HepG2 (cell line): ENCODE measurements around the gene ZFP69B. TPM values are rescaled to one million over a fixed set of nuclear protein-coding genes. Genes with fewer than 3 reads are reported as not detected.

Experiments
- ASH2L ChIP-seq: fragments of 300-600, 200-600 bp; sonication (generic); IDR thresholded peaks from 2 replicates; pipeline ENCODE4 v1.7.0; 2017; ENCODE audit warnings: low read depth, mild to moderate bottlenecking, moderate library complexity, mixed read lengths, low read length; ENCODE audit not compliant: insufficient read length
- ATF7-NPFF ChIP-seq: sonication (generic); formaldehyde crosslinking; IDR thresholded peaks from 2 replicates; pipeline ENCODE4 v1.8.1; 2023; ENCODE audit warnings: mild to moderate bottlenecking, low read depth, missing genetic modification reagents, moderate library complexity
- CC2D1A ChIP-seq: sonication (generic); formaldehyde crosslinking; IDR thresholded peaks from 2 replicates; pipeline ENCODE4 v1.8.1; 2023; ENCODE audit warnings: mild to moderate bottlenecking, missing genetic modification reagents
- FOXA3 ChIP-seq: IDR thresholded peaks from 2 replicates; pipeline ENCODE4 v1.6.1; 2016; ENCODE audit warnings: missing genetic modification reagents, missing compliant biosample characterization
- GABPB1 ChIP-seq: IDR thresholded peaks from 2 replicates; pipeline ENCODE4 v1.6.1; 2016; ENCODE audit warnings: mild to moderate bottlenecking, missing genetic modification reagents, moderate library complexity, missing compliant biosample characterization
- HDAC2 ChIP-seq: sonication (generic); formaldehyde crosslinking; IDR thresholded peaks from 2 replicates; pipeline ENCODE4 v1.4.0; 2020; ENCODE audit warnings: missing genetic modification reagents
- HMG20B ChIP-seq: conservative IDR thresholded peaks from 2 replicates; pipeline ENCODE4 v1.6.1; 2016; ENCODE audit warnings: missing genetic modification reagents, missing compliant biosample characterization
- KDM5A ChIP-seq: fragments of 200-600 bp; sonication (generic); IDR thresholded peaks from 2 replicates; pipeline ENCODE4 v1.7.0; 2018; ENCODE audit warnings: antibody characterized with exemption, mild to moderate bottlenecking, low read length, borderline replicate concordance
- NCOA5 ChIP-seq: sonication (generic); formaldehyde crosslinking; IDR thresholded peaks from 2 replicates; pipeline ENCODE4 v1.4.0; 2020; ENCODE audit warnings: missing genetic modification reagents
- NFATC3 ChIP-seq: sonication (generic); formaldehyde crosslinking; IDR thresholded peaks from 2 replicates; pipeline ENCODE4 v1.5.1; 2020; ENCODE audit warnings: mild to moderate bottlenecking, missing genetic modification reagents
- ZBTB1 ChIP-seq: sonication (generic); formaldehyde crosslinking; IDR thresholded peaks from 2 replicates; pipeline ENCODE4 v1.4.0; 2020; ENCODE audit warnings: missing genetic modification reagents, borderline replicate concordance
- ZBTB21 ChIP-seq: sonication (generic); formaldehyde crosslinking; IDR thresholded peaks from 2 replicates; pipeline ENCODE4 v1.4.0; 2020; ENCODE audit warnings: missing genetic modification reagents
- ZNF10 ChIP-seq: sonication (generic); formaldehyde crosslinking; IDR thresholded peaks from 2 replicates; pipeline ENCODE4 v1.4.0; 2020; ENCODE audit warnings: mild to moderate bottlenecking, low read depth, missing genetic modification reagents, borderline replicate concordance
- ZNF136 ChIP-seq: sonication (generic); formaldehyde crosslinking; IDR thresholded peaks from 2 replicates; pipeline ENCODE4 v1.8.1; 2022; ENCODE audit warnings: low read depth, mild to moderate bottlenecking, moderate library complexity, missing genetic modification reagents
- ZNF317 ChIP-seq: sonication (generic); formaldehyde crosslinking; IDR thresholded peaks from 2 replicates; pipeline ENCODE4 v1.5.0; 2020; ENCODE audit warnings: mild to moderate bottlenecking, missing genetic modification reagents
- ZNF329 ChIP-seq: sonication (generic); formaldehyde crosslinking; IDR thresholded peaks from 2 replicates; pipeline ENCODE4 v1.9.0; 2021; ENCODE audit warnings: low read depth, mild to moderate bottlenecking, missing genetic modification reagents
- ZNF484 ChIP-seq: sonication (generic); formaldehyde crosslinking; IDR thresholded peaks from 2 replicates; pipeline ENCODE4 v1.5.1; 2020; ENCODE audit warnings: mild to moderate bottlenecking, low read depth, missing genetic modification reagents, borderline replicate concordance
- ZNF546 ChIP-seq: sonication (generic); formaldehyde crosslinking; conservative IDR thresholded peaks from 2 replicates; pipeline ENCODE4 v1.8.1; 2023; ENCODE audit warnings: mild to moderate bottlenecking, missing genetic modification reagents
- ZNF563 ChIP-seq: sonication (generic); formaldehyde crosslinking; IDR thresholded peaks from 2 replicates; pipeline ENCODE4 v1.8.0; 2022; ENCODE audit warnings: mild to moderate bottlenecking, moderate library complexity, missing genetic modification reagents
- ZNF850 ChIP-seq: sonication (generic); formaldehyde crosslinking; conservative IDR thresholded peaks from 2 replicates; pipeline ENCODE4 v1.9.0; 2021; ENCODE audit warnings: mild to moderate bottlenecking, missing genetic modification reagents
- polyA plus RNA-seq, 8 experiments: library from polyadenylated mRNA; depleted of rRNA in 3 of 8; stranded (reverse) in 7 of 8; unstranded in 1 of 8; fragments of >200 nt; fragmentation: Illumina TruSeq in 4 of 8; extraction: Trizol in 4 of 8; gene quantifications; 2 replicates each; pipeline versions ENCODE4 v1.2.1 to v1.2.3, GENCODE V29; 2011 to 2016; ENCODE audit warnings: low read depth in 4 of 8, missing spikeins in 1 of 8, mixed read lengths in 1 of 8; ENCODE audit not compliant: insufficient read depth in 1 of 8
- total RNA-seq, 5 experiments: library from RNA; depleted of rRNA; stranded (reverse); fragments of >200 nt; fragmentation: Illumina TruSeq; extraction: Trizol; gene quantifications; 2 replicates each; pipeline ENCODE4 v1.2.3, GENCODE V29; 2016; ENCODE audit warnings: low read depth in 1 of 5
- TF ChIP-seq, protein P1 (sequence below): sonication (generic); formaldehyde crosslinking; IDR thresholded peaks from 2 replicates; pipeline ENCODE4 v1.5.0; 2020; ENCODE audit warnings: mild to moderate bottlenecking, missing genetic modification reagents
- TF ChIP-seq, protein P2 (sequence below): IDR thresholded peaks from 2 replicates; pipeline ENCODE4 v1.6.1; 2012; ENCODE audit warnings: low read depth, low read length, improper control_type of control experiment
- TF ChIP-seq, protein P3 (sequence below): sonication (generic); formaldehyde crosslinking; IDR thresholded peaks from 2 replicates; pipeline ENCODE4 v1.4.0; 2020; ENCODE audit warnings: missing genetic modification reagents; ENCODE audit errors: not compliant biosample characterization

Gene ZFP69B
- total and polyA plus RNA-seq, 2 of the 13 experiments (the other 11 are each of a cell fraction or from before 2014, with no cell fraction given): 4.6 to 7.7 TPM

DNA sequence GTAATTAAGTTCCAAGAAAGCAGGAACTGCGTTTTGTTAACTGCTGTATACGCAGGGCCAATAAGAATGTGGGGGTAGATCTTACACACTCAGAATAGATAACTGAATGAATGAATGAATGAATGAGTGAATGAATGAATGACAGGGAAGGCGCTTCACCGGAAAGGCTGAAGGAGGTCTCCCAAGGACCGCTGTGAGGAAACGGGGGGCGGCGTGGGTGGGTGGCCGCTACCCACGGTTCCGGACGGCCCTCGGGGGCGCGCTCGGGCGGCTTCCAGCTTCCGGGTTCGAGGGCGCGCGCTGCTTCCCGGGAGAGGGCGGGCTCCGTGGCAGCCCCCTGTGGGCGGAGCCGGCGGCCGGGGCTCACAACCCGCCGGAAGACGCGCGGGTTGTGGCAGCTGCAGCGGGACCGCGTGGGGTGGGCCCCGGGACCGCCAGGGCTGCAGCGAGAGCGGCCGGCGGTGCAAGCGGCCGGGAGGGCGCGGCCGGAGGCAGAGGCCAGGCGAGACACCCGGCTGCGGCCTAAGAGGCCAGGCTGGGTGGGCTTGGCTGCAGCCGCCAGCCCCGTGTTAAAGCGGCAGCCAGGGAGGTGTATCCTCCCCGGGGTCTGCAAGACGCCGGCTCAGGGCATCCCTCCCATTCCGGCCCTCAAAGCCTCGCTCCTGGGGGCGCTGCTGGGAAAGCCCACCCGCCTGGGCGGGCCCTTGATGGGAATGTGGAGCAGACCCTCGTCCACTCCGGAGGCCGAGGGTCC is 26.8 kb downstream of the ZFP69B start, which contains the start of gene ZFP69 (continued):
- TF ChIP-seq ZNF136 (CRISPR knock-in tag): peak; percentile 67; the same call in 1 of the 2 replicates
- TF ChIP-seq ZNF546: 0 out of 2 replicates have a peak, but pooled peaks have one; percentile 71
- TF ChIP-seq ZNF10 (CRISPR knock-in tag): no peak
- TF ChIP-seq ZBTB1 (CRISPR knock-in tag): no peak
- TF ChIP-seq NFATC3: 0 out of 2 replicates have a peak, but pooled peaks have one; percentile 31
- 0 out of 2 replicates have a peak, but pooled peaks have one; percentile 13 for TF ChIP-seq HDAC2 (CRISPR knock-in tag)
- TF ChIP-seq KDM5A: no peak; the same call in 1 of the 2 replicates
- TF ChIP-seq, protein P1, sequence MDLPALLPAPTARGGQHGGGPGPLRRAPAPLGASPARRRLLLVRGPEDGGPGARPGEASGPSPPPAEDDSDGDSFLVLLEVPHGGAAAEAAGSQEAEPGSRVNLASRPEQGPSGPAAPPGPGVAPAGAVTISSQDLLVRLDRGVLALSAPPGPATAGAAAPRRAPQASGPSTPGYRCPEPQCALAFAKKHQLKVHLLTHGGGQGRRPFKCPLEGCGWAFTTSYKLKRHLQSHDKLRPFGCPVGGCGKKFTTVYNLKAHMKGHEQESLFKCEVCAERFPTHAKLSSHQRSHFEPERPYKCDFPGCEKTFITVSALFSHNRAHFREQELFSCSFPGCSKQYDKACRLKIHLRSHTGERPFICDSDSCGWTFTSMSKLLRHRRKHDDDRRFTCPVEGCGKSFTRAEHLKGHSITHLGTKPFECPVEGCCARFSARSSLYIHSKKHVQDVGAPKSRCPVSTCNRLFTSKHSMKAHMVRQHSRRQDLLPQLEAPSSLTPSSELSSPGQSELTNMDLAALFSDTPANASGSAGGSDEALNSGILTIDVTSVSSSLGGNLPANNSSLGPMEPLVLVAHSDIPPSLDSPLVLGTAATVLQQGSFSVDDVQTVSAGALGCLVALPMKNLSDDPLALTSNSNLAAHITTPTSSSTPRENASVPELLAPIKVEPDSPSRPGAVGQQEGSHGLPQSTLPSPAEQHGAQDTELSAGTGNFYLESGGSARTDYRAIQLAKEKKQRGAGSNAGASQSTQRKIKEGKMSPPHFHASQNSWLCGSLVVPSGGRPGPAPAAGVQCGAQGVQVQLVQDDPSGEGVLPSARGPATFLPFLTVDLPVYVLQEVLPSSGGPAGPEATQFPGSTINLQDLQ (CRISPR knock-in tag): peak; percentile 41; the same call in 1 of the 2 replicates
- no peak for TF ChIP-seq CC2D1A (CRISPR knock-in tag)
- no peak for TF ChIP-seq NCOA5 (CRISPR knock-in tag)
- TF ChIP-seq ASH2L: peak; percentile 77
- TF ChIP-seq ZNF317 (CRISPR knock-in tag): 0 out of 2 replicates have a peak, but pooled peaks have one; percentile 34
- TF ChIP-seq HMG20B (CRISPR knock-in tag): no peak
- 0 out of 2 replicates have a peak, but pooled peaks have one; percentile 15 for TF ChIP-seq FOXA3
- no peak for TF ChIP-seq ZNF484
- peak; percentile 85 for TF ChIP-seq GABPB1 (CRISPR knock-in tag)
- TF ChIP-seq, protein P2, sequence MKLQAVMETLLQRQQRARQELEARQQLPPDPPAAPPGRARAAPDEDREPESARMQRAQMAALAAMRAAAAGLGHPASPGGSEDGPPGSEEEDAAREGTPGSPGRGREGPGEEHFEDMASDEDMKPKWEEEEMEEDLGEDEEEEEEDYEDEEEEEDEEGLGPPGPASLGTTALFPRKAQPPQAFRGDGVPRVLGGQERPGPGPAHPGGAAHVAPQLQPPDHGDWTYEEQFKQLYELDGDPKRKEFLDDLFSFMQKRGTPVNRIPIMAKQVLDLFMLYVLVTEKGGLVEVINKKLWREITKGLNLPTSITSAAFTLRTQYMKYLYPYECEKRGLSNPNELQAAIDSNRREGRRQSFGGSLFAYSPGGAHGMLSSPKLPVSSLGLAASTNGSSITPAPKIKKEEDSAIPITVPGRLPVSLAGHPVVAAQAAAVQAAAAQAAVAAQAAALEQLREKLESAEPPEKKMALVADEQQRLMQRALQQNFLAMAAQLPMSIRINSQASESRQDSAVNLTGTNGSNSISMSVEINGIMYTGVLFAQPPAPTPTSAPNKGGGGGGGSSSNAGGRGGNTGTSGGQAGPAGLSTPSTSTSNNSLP: no peak
- no peak for TF ChIP-seq ZNF850 (CRISPR knock-in tag)
- no peak for TF ChIP-seq ZBTB21 (CRISPR knock-in tag)
- peak; percentile 71; the same call in 1 of the 2 replicates for TF ChIP-seq ATF7-NPFF (CRISPR knock-in tag)
- TF ChIP-seq ZNF563 (CRISPR knock-in tag): peak; percentile 94
- no peak for TF ChIP-seq ZNF329 (CRISPR knock-in tag)
- TF ChIP-seq, protein P3, sequence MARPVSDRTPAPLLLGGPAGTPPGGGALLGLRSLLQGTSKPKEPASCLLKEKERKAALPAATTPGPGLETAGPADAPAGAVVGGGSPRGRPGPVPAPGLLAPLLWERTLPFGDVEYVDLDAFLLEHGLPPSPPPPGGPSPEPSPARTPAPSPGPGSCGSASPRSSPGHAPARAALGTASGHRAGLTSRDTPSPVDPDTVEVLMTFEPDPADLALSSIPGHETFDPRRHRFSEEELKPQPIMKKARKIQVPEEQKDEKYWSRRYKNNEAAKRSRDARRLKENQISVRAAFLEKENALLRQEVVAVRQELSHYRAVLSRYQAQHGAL (CRISPR knock-in tag): no peak
